HG02763 (cell line): ENCODE results near the gene COL5A1.

ENCODE experiments used
- ATAC-seq: cut with Tn5 transposase; IDR thresholded peaks from one replicate; pipeline ENCODE4 v1.9.1; 2021; ENCODE audit warnings: mild to moderate bottlenecking, moderate library complexity; ENCODE audit not compliant: unreplicated experiment

Gene COL5A1

GRCh38 chr9:134606951-134607731 lies 34.5 kb upstream of the COL5A1 start:
- no peak for ATAC-seq

- ATAC-seq: no peak
These were observed 33.6 kb upstream of the COL5A1 start for GRCh38 chr9:134607971-134608370.

GRCh38 chr9:134611046-134611445 lies 30.6 kb upstream of the COL5A1 start:
- ATAC-seq: no peak

GRCh38 chr9:134612309-134612708 lies 29.3 kb upstream of the COL5A1 start:
- ATAC-seq: no peak

GRCh38 chr9:134612715-134613114 lies 28.9 kb upstream of the COL5A1 start:
- ATAC-seq: no peak

- no peak for ATAC-seq
These were observed 27.3 kb upstream of the COL5A1 start for GRCh38 chr9:134614256-134614655.

- no peak for ATAC-seq
These were observed 25.3 kb upstream of the COL5A1 start for GRCh38 chr9:134616341-134616740.

GRCh38 chr9:134617246-134617645 lies 24.4 kb upstream of the COL5A1 start:
- no peak for ATAC-seq

- ATAC-seq: no peak
These were observed 23.8 kb upstream of the COL5A1 start for GRCh38 chr9:134617836-134618162.

- ATAC-seq: no peak
These were observed 23.3 kb upstream of the COL5A1 start for GRCh38 chr9:134618163-134618832.

GRCh38 chr9:134618833-134619447 lies 22.7 kb upstream of the COL5A1 start:
- ATAC-seq: no peak

GRCh38 chr9:134619448-134619982 lies 22.1 kb upstream of the COL5A1 start:
- no peak for ATAC-seq

- no peak for ATAC-seq
These were observed 21.5 kb upstream of the COL5A1 start for GRCh38 chr9:134619983-134620661.

GRCh38 chr9:134620751-134621557 lies 20.6 kb upstream of the COL5A1 start:
- no peak for ATAC-seq

GRCh38 chr9:134621558-134622110 lies 20.0 kb upstream of the COL5A1 start:
- no peak for ATAC-seq

GRCh38 chr9:134622896-134623257 lies 18.7 kb upstream of the COL5A1 start:
- no peak for ATAC-seq

GRCh38 chr9:134623258-134624066 lies 18.1 kb upstream of the COL5A1 start:
- ATAC-seq: no peak

GRCh38 chr9:134624137-134624591 lies 17.4 kb upstream of the COL5A1 start:
- ATAC-seq: no peak

- no peak for ATAC-seq
These were observed 16.9 kb upstream of the COL5A1 start for GRCh38 chr9:134624621-134625181.
